H1 (cell line): ENCODE measurements around the gene NUP205. TPM values are rescaled to one million over a fixed set of nuclear protein-coding genes. Genes with fewer than 3 reads are reported as not detected.

Experiments
- CBX8 ChIP-seq: fragments of 300-800, 300-1000 bp; sonication (generic); IDR thresholded peaks from 2 replicates; pipeline ENCODE4 v1.7.1; 2016; ENCODE audit warnings: low read depth, low read length, borderline replicate concordance
- CHD1 ChIP-seq: IDR thresholded peaks from 2 replicates; pipeline ENCODE4 v1.6.1; 2012; ENCODE audit warnings: low read depth, low read length, improper control_type of control experiment
- CHD2 ChIP-seq: IDR thresholded peaks from 2 replicates; pipeline ENCODE4 v1.6.1; 2012; ENCODE audit warnings: low read length, improper control_type of control experiment
- EGR1 ChIP-seq: IDR thresholded peaks from 2 replicates; pipeline ENCODE4 v1.6.1; 2011; ENCODE audit warnings: low read depth, low read length, borderline replicate concordance
- FOSL1 ChIP-seq: IDR thresholded peaks from 2 replicates; pipeline ENCODE4 v1.6.1; 2011; ENCODE audit warnings: mild to moderate bottlenecking, low read depth, low read length, moderate library complexity; ENCODE audit not compliant: insufficient read depth
- GABPA ChIP-seq: IDR thresholded peaks from 2 replicates; pipeline ENCODE4 v1.6.1; 2011; ENCODE audit warnings: mild to moderate bottlenecking, low read length, moderate library complexity, borderline replicate concordance; ENCODE audit not compliant: insufficient read depth
- HDAC2 ChIP-seq, 2 experiments: fragments of 300-600 bp in 1 of 2; sonication (generic) in 1 of 2; IDR thresholded peaks; 2 replicates each; pipeline ENCODE4 v1.6.1; 2011 to 2012; ENCODE audit warnings: low read depth in 2 of 2, low read length in 2 of 2, mild to moderate bottlenecking in 2 of 2, moderate library complexity in 2 of 2, borderline replicate concordance in 1 of 2, inconsistent platforms in 1 of 2
- KDM4A ChIP-seq: IDR thresholded peaks from one replicate; pipeline ENCODE4 v1.7.1; 2012; ENCODE audit warnings: low read depth, mild to moderate bottlenecking, moderate library complexity, low read length, inconsistent platforms; ENCODE audit not compliant: severe bottlenecking
- SP1 ChIP-seq: IDR thresholded peaks from 2 replicates; pipeline ENCODE4 v1.6.1; 2011; ENCODE audit warnings: low read depth, low read length
- USF2 ChIP-seq: IDR thresholded peaks from 2 replicates; pipeline ENCODE4 v1.6.1; 2011; ENCODE audit warnings: low read length, improper control_type of control experiment
- polyA plus RNA-seq, 7 experiments: library from polyadenylated mRNA; depleted of rRNA in 3 of 7; stranded (reverse) in 5 of 7; unstranded in 2 of 7; fragments of >200 nt in 5 of 7; fragments of 200-250 nt in 2 of 7; gene quantifications; 1 replicate in 5 of 7; 2 replicates in 1 of 7; 4 replicates in 1 of 7; pipeline versions ENCODE4 v1.2.1 to v1.2.3, GENCODE V29; 2011 to 2013; ENCODE audit warnings: missing spikeins in 2 of 7, mixed read lengths in 2 of 7
- total RNA-seq: library from RNA; stranded (reverse); fragmentation: NEBNext Ultra II Directional; extraction: Animal tissue kit (Norgen Biotek cat#: 25700); gene quantifications from 2 replicates; pipeline ENCODE4 v1.2.1, GENCODE V29; 2021
- TF ChIP-seq, protein P1 (sequence below): fragments of 300-600 bp; sonication (generic); IDR thresholded peaks from 2 replicates; pipeline ENCODE4 v1.7.1; 2012; ENCODE audit warnings: low read length, moderate library complexity, mild to moderate bottlenecking, inconsistent platforms; ENCODE audit not compliant: insufficient replicate concordance

The NUP205 gene
- total and polyA plus RNA-seq, 2 of the 8 experiments (the other 6 are each of a cell fraction or from before 2014, with no cell fraction given) = 148 to 216 TPM

DNA sequence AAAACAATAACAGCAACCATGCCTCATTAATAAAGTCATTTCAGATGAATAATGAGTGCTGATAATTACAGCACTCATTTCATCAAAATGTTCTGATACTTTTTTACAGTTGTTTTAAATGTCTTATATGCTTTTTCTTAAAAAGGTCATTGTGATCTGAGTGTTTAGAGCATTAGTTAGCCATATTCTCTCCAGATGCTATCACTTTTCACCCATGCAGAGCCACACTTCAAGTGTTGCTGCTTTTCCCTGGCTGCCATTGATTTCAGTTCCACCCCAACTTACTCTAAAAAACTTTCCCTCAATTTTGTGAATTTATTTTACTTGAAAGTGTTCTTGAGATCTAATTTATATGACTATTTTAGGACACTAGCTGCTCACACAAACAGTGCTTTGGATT is 41.8 kb downstream of the NUP205 start (continued):
- TF ChIP-seq, protein P1, sequence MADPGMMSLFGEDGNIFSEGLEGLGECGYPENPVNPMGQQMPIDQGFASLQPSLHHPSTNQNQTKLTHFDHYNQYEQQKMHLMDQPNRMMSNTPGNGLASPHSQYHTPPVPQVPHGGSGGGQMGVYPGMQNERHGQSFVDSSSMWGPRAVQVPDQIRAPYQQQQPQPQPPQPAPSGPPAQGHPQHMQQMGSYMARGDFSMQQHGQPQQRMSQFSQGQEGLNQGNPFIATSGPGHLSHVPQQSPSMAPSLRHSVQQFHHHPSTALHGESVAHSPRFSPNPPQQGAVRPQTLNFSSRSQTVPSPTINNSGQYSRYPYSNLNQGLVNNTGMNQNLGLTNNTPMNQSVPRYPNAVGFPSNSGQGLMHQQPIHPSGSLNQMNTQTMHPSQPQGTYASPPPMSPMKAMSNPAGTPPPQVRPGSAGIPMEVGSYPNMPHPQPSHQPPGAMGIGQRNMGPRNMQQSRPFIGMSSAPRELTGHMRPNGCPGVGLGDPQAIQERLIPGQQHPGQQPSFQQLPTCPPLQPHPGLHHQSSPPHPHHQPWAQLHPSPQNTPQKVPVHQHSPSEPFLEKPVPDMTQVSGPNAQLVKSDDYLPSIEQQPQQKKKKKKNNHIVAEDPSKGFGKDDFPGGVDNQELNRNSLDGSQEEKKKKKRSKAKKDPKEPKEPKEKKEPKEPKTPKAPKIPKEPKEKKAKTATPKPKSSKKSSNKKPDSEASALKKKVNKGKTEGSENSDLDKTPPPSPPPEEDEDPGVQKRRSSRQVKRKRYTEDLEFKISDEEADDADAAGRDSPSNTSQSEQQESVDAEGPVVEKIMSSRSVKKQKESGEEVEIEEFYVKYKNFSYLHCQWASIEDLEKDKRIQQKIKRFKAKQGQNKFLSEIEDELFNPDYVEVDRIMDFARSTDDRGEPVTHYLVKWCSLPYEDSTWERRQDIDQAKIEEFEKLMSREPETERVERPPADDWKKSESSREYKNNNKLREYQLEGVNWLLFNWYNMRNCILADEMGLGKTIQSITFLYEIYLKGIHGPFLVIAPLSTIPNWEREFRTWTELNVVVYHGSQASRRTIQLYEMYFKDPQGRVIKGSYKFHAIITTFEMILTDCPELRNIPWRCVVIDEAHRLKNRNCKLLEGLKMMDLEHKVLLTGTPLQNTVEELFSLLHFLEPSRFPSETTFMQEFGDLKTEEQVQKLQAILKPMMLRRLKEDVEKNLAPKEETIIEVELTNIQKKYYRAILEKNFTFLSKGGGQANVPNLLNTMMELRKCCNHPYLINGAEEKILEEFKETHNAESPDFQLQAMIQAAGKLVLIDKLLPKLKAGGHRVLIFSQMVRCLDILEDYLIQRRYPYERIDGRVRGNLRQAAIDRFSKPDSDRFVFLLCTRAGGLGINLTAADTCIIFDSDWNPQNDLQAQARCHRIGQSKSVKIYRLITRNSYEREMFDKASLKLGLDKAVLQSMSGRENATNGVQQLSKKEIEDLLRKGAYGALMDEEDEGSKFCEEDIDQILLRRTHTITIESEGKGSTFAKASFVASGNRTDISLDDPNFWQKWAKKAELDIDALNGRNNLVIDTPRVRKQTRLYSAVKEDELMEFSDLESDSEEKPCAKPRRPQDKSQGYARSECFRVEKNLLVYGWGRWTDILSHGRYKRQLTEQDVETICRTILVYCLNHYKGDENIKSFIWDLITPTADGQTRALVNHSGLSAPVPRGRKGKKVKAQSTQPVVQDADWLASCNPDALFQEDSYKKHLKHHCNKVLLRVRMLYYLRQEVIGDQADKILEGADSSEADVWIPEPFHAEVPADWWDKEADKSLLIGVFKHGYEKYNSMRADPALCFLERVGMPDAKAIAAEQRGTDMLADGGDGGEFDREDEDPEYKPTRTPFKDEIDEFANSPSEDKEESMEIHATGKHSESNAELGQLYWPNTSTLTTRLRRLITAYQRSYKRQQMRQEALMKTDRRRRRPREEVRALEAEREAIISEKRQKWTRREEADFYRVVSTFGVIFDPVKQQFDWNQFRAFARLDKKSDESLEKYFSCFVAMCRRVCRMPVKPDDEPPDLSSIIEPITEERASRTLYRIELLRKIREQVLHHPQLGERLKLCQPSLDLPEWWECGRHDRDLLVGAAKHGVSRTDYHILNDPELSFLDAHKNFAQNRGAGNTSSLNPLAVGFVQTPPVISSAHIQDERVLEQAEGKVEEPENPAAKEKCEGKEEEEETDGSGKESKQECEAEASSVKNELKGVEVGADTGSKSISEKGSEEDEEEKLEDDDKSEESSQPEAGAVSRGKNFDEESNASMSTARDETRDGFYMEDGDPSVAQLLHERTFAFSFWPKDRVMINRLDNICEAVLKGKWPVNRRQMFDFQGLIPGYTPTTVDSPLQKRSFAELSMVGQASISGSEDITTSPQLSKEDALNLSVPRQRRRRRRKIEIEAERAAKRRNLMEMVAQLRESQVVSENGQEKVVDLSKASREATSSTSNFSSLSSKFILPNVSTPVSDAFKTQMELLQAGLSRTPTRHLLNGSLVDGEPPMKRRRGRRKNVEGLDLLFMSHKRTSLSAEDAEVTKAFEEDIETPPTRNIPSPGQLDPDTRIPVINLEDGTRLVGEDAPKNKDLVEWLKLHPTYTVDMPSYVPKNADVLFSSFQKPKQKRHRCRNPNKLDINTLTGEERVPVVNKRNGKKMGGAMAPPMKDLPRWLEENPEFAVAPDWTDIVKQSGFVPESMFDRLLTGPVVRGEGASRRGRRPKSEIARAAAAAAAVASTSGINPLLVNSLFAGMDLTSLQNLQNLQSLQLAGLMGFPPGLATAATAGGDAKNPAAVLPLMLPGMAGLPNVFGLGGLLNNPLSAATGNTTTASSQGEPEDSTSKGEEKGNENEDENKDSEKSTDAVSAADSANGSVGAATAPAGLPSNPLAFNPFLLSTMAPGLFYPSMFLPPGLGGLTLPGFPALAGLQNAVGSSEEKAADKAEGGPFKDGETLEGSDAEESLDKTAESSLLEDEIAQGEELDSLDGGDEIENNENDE = no peak
- TF ChIP-seq EGR1 = no peak
- no peak for TF ChIP-seq CHD1
- no peak for TF ChIP-seq USF2
- no peak for TF ChIP-seq FOSL1
- TF ChIP-seq CBX8 = no peak
- TF ChIP-seq GABPA = no peak
- TF ChIP-seq KDM4A = no peak
- no peak for TF ChIP-seq HDAC2 (IDR thresholded peaks at IDR 0.05; ENCODE audit: borderline replicate concordance in 1 of 2, low read depth in 2 of 2, low read length in 2 of 2)
- TF ChIP-seq CHD2 = no peak
- no peak for TF ChIP-seq SP1
